Fibroblast of the conjunctiva (primary cell): Measurements from ENCODE around the gene PCMTD2.

Experiments
- DNase-seq: peaks from one replicate; pipeline ENCODE4 v3.0.0-alpha.2; 2010; ENCODE audit warnings: low read depth

PCMTD2 gene

GRCh38 chr20:64255361-64256281 lies at the start of gene PCMTD2:
Gene PCMTD2 (plus strand): TSS chr20:64255748. CDS start chr20:64259966, 4,218 bp downstream.
- peak; percentile 51 for DNase-seq

- no peak for DNase-seq
These were observed 48.9 kb upstream of the PCMTD2 start for GRCh38 chr20:64206614-64207013.

DNA sequence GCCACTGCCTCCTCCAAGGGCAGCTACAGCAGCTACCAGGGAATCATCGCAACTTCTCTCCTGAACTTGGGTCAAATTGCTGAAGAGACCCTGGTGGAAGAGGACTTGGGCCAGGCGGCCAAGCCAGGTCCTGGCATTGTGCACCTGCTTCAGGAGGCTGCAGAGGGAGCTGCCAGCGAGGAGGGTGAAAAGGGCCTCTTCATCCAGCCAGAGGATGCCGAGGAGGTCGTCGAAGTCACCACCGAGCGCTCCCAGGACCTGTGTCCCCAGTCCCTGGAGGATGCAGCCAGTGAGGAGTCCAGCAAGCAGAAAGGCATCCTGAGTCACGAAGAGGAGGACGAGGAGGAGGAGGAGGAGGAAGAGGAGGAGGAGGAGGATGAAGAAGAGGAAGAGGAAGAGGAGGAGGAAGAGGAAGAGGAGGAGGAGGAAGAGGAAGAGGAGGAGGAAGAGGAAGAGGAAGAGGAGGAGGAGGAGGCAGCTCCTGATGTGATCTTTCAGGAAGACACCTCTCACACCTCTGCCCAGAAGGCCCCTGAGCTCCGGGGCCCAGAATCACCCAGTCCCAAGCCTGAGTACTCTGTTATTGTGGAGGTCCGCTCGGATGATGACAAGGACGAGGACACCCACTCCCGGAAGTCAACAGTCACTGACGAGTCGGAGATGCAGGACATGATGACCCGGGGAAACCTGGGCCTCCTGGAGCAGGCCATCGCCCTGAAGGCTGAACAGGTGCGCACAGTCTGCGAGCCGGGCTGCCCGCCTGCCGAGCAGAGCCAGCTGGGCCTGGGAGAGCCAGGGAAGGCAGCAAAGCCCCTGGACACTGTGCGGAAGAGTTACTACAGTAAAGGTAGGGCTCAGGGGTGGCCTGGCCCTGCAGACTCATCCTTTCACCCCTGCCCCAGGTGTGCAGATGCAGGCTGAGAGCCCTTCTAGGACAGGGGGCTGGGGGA lies 47.6 kb upstream of the PCMTD2 start:
- no peak for DNase-seq

- DNase-seq, result no peak
These were observed 46.4 kb upstream of the PCMTD2 start for GRCh38 chr20:64209148-64209547.

DNA sequence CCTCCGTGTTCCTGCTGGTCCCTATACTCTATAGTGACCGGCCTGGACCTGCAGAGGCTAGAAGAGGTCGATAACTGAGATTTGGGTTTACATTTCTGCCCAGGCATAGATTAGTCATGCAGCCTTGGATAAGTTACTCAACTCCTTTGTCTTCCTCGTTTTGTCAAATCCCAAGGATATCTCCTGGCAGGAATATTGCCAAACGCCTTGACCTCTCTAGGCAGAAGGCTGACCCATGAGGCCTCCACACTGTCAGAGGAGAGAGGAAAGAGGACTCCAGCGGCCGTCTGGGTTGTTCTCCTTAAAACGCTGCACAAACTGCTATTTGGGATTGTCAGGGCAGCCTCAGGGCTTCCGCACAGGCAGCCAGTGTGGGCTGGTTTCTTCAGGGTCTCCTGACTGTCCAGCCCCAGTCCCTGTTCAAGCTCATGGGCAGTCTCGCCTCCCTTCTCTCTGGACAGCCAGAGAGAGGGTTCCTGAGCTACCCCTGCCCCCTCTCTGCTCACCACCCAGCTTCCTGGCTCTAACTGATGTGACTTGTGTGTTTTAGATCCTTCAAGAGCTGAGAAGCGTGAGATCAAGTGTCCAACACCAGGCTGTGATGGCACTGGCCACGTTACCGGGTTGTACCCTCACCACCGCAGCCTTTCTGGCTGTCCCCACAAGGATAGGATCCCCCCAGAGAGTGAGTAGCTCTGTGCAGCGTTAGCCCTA lies 44.7 kb upstream of the PCMTD2 start:
- DNase-seq, result no peak

DNA sequence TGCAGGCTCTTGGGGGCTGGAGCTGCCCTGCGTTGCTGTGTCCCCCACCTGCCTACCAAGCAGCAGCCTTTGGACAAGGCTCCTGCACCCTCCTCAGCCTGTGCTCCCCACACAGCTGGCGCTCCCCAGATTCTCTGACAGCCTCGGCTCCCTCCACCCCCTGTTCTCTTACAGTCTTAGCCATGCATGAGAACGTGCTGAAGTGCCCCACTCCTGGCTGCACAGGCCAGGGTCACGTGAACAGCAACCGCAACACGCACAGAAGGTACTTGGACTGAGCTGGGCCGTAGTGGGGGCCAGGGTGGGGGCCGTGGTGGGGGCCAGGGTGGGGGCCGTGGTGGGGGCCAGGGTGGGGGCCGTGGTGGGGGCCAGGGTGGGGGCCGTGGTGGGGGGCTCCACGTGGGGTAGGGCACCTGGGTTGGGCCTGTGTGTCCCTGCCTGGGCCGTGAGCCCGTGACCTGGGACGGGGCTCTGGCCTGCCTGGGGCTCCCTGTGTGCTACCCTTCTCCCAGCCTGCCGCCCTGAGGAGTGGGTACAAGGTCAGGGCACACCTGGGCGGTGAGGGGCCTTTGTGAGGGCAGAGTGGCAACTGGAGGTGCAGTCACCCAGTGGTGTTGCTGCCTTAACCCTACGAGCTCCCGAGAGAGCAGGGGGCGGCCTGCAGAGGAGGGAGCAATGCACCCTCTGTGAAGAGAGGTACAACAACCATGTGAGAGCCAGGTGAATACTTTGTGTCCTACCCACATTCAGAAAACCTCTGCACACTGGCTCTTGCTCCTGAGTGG lies 43.5 kb upstream of the PCMTD2 start:
- DNase-seq, result no peak

DNA sequence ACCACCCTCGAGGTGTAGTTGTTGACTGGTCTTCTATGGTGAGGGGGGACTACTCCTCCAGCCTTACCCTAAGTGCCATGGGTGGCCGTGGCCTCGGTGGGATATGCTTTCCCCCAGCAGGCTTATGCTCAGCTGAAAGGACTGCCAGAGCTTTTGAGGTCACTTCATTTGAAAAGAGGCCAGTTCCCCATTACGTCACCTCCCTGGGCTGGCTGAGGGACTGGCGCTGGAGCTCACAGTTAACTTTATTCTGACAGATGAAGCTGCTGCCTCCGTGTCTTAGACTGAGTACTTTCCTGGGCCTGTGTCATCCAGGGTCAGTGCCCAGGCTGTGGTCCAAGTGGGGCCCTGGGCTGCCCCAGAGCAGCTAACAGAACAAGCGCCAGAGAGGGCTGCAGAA lies 42.8 kb upstream of the PCMTD2 start:
- peak; percentile 2 for DNase-seq

DNA sequence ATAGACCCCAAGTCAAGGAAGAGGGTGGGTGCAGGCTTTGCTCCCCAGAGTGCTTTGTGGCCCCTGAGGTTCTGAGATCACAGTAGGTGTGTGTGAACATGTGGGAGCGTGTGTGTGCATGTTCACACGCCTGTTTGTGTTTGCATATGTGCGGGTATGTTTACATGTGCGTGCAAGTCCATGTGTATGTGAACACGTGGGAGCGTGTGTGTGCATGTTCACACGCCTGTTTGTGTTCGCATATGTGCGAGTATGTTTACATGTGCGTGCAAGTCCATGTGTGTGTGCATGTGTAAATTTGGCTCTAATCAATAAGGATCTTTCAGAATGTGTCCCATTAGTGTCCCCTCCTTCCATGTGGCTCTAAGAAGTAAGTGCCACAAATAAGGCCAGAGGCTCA lies 41.4 kb upstream of the PCMTD2 start:
- no peak for DNase-seq

DNA sequence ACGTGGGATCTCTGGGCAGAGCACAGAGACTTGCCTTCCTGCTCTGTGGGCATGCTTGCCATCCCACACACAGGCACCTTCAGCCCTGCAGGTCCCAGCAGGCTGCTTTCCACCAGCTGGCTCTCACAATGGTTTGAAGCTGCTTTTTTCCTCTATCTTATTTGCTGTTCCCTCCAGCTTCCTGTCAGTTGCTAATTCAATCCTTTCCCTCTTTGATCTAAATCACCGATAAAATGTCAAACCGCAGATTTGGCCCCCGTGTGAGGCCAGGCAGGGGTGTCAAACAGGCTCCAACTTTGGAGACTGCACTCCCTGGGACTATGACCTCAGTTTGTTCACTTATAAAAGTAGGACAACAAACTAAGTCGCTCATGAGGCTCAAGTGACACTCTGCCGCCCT lies 40.6 kb upstream of the PCMTD2 start:
- DNase-seq, result no peak

GRCh38 chr20:64216036-64216435 lies 39.5 kb upstream of the PCMTD2 start:
- no peak for DNase-seq

DNA sequence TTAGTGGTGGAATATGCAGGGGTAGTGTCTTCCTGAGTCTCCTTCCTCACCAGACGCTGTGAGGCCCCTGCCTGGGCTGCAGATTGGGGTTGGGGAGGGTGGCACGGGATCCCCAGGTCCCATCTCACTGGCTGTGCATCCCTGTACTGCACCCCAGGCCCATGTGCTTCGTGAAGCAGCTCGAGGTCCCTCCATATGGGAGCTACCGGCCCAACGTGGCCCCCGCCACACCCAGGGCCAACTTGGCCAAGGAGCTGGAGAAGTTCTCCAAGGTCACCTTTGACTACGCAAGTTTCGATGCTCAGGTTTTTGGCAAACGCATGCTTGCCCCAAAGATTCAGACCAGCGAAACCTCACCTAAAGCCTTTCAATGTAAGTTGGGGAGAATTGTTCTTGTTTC lies 38.6 kb upstream of the PCMTD2 start:
- no peak for DNase-seq

GRCh38 chr20:64217539-64218221 lies 37.9 kb upstream of the PCMTD2 start:
- no peak for DNase-seq

DNA sequence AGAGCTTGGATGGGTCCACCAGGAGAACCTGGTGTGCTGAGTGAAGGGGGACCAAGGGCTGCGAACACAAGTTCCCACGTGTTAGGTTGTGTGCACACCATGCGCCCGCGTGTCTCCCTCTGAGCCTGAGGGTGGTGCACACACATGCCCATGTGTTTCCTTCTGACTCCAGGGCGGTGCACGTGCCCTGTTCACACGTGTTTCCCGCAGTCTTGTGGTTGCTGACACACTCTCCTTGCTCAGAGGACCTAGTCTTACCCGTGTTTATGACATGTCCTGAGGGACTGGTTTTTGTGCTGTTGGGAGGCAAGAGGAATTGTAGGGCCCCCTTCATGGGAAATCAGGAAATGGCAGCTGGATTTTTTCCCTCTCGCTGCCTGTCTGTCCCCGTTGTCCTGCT lies 36.3 kb upstream of the PCMTD2 start:
- no peak for DNase-seq

GRCh38 chr20:64219730-64220129 lies 35.8 kb upstream of the PCMTD2 start:
- DNase-seq, result no peak

DNA sequence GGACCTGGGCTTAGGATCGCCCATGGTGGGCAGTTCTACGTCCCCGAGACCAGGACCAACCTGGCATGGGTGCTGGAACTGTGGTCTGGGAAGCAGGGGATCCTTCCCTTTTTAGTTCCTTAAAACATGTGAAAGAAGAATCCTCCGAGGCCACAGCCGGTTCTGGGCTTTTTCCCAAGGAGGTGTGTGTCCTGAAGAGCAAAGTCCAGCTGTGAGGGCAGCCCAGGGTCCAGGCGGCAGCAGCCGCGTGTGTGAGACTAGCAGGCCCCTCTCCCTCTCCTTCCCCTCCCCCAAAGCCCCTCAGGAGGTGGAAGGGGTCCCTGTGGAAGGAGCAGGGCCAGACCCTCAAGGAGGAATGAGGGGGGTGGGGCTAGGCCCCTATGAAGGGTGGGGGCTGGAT lies 35.1 kb upstream of the PCMTD2 start:
- no peak for DNase-seq

GRCh38 chr20:64220891-64221527 lies 34.5 kb upstream of the PCMTD2 start:
- DNase-seq, result no peak

DNA sequence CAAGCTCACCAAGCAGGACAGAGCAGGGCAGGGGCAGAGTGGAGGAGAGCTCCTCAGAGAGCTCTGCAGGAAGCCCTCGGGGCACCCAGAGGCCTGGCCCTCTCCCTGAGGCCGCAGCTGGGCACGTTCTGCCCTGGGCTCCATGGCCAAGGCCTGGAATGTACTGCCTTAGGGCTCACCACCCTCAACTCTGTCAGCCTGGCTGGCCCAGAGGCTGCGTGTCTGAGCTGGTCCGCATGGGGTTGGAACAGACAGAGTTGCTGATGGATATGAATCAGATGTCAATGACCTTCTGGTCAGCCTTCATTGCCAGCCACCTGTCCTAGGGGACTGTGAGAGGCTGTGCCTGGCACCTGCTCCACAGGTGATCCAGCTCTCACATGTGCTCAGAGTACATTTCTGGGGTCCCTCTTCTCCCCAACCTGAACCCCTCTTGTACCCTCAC lies 33.2 kb upstream of the PCMTD2 start:
- DNase-seq, result no peak

GRCh38 chr20:64222851-64223525 lies 32.6 kb upstream of the PCMTD2 start:
- no peak for DNase-seq

DNA sequence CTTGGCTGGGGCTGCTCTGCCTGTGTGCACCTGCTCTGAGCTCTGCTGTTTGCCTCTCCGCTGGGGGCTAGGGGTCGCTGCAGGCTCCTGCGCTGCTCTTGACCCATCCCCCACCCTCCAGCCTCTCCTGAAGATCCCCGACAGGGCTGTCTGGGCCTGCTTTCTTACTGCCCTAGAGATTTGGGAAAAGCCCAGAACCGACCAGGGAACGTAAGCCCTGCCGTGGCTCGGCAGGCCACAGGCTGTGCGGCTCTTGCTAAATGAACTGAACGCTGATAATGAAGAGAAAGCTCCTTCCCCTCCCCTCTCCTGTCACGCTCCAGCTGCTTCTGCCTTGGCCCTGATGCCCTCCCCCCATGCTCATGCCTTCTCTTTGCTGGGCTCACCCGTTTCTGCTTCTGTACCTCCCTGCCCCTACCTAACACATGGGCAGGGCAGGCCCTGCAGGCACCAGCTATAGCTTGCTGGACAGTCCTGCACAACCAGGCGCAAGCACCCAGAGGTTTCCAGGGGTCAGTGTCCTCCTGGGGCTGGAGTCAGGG lies 32.0 kb upstream of the PCMTD2 start:
- no peak for DNase-seq
